ENCODE measurements around the gene PTPRK. TPM values are rescaled to one million over a fixed set of nuclear protein-coding genes. Genes with fewer than 3 reads are reported as not detected.

The PTPRK gene
- total and polyA plus RNA-seq, 4 donors, result 12.1 to 61.2 (median 29.1) TPM

- H3K4me3 ChIP-seq (ENCODE audit: low read depth in 1 of 3, low read length in 3 of 3), result no peak overlapping the region
- TF ChIP-seq EGR1 (IDR thresholded peaks at IDR 0.05; ENCODE audit: low read depth in 2 of 2) (no peak), RXRA (IDR thresholded peaks at IDR 0.05) (no peak), RAD21 (IDR thresholded peaks at IDR 0.05) (no peak), GABPA (IDR thresholded peaks at IDR 0.05 in 1 of 2, conservative IDR thresholded peaks at IDR 0.05 in 1 of 2) (no peak), CTCF (IDR thresholded peaks at IDR 0.05; ENCODE audit: low read depth, low read length, missing input control) (no peak), MAX (IDR thresholded peaks at IDR 0.05) (no peak), JUND (IDR thresholded peaks at IDR 0.05) (no peak), FOXA2 (IDR thresholded peaks at IDR 0.05) (no peak), HNF4G (IDR thresholded peaks at IDR 0.05) (no peak), FOXA1 (IDR thresholded peaks at IDR 0.05) (no peak), YY1 (IDR thresholded peaks at IDR 0.05) (no peak), REST (IDR thresholded peaks at IDR 0.05) (no peak), ZBTB33 (IDR thresholded peaks at IDR 0.05) (no peak), SP1 (IDR thresholded peaks at IDR 0.05) (no peak), NR2F2 (IDR thresholded peaks at IDR 0.05) (no peak), TAF1 (conservative IDR thresholded peaks at IDR 0.05) (no peak), ATF3 (IDR thresholded peaks at IDR 0.05) (no peak)
- DNase-seq (ENCODE audit: low spot score), result no peak
- H3K4me1 ChIP-seq (ENCODE audit: control insufficient read depth in 4 of 4, insufficient read depth in 4 of 4, low read length in 3 of 4), result no peaks in the 10 kb centered on the region
- no peak overlapping the region for H3K27ac ChIP-seq (ENCODE audit: low read depth in 1 of 2, low read length in 2 of 2)
- 90% methylated on average over 4 of the region's 4 CpGs for WGBS
- H3K9ac ChIP-seq (ENCODE audit: low read depth in 1 of 2, low read length in 2 of 2), result no peak overlapping the region
- H3K9me3 ChIP-seq (ENCODE audit: control insufficient read depth in 4 of 4, low read length in 3 of 4), result no peaks in the 10 kb centered on the region
- H3K36me3 ChIP-seq (ENCODE audit: control insufficient read depth in 4 of 4, insufficient read depth in 3 of 4, low read depth in 1 of 4, low read length in 3 of 4), result peaks cover 0 to 6% (median 2%) of the 10 kb centered on the region in 4 donors
- H3K27me3 ChIP-seq (ENCODE audit: control insufficient read depth in 4 of 4, insufficient read depth in 4 of 4, low read length in 3 of 4), result no peaks in the 10 kb centered on the region
Observed at GRCh38 chr6:127963495-127963894, 556.9 kb downstream of the PTPRK start.

GRCh38 chr6:127959869-127960268 lies 560.5 kb downstream of the PTPRK start:
- Histone ChIP-seq H3K4me1 (ENCODE audit: control insufficient read depth in 4 of 4, insufficient read depth in 4 of 4, low read length in 3 of 4) (no peaks in the 10 kb centered on the region), H3K36me3 (ENCODE audit: control insufficient read depth in 4 of 4, insufficient read depth in 3 of 4, low read depth in 1 of 4, low read length in 3 of 4) (no peaks in the 10 kb centered on the region), H3K4me3 (ENCODE audit: low read depth in 1 of 3, low read length in 3 of 3) (no peak overlapping the region), H3K9ac (ENCODE audit: low read depth in 1 of 2, low read length in 2 of 2) (no peak overlapping the region), H3K9me3 (ENCODE audit: control insufficient read depth in 4 of 4, low read length in 3 of 4) (no peaks in the 10 kb centered on the region), H3K27ac (ENCODE audit: low read depth in 1 of 2, low read length in 2 of 2) (no peak overlapping the region), H3K27me3 (ENCODE audit: control insufficient read depth in 4 of 4, insufficient read depth in 4 of 4, low read length in 3 of 4) (no peaks in the 10 kb centered on the region)
- DNase-seq (ENCODE audit: low spot score), result no peak
- 90% methylated on average over 3 of the region's 3 CpGs for WGBS
- no peak for TF ChIP-seq EGR1 (IDR thresholded peaks at IDR 0.05; ENCODE audit: low read depth in 2 of 2)
- no peak for TF ChIP-seq RAD21 (IDR thresholded peaks at IDR 0.05)
- no peak for TF ChIP-seq FOXA2 (IDR thresholded peaks at IDR 0.05)
- TF ChIP-seq JUND (IDR thresholded peaks at IDR 0.05), result no peak
- TF ChIP-seq NR2F2 (IDR thresholded peaks at IDR 0.05), result no peak
- no peak for TF ChIP-seq MAX (IDR thresholded peaks at IDR 0.05)
- no peak for TF ChIP-seq CTCF (IDR thresholded peaks at IDR 0.05; ENCODE audit: low read depth, low read length, missing input control)
- TF ChIP-seq HNF4A (conservative IDR thresholded peaks at IDR 0.05), result no peak
- no peak for TF ChIP-seq SP1 (IDR thresholded peaks at IDR 0.05)
- TF ChIP-seq REST (IDR thresholded peaks at IDR 0.05), result no peak

All from liver (tissue), 9 donors.